ENCODE results near the gene QDPR.

QDPR gene

GRCh38 chr4:17528551-17529165 lies 16.8 kb upstream of the QDPR start:
- no peak for DNase-seq (ENCODE audit: low read depth)

- DNase-seq (ENCODE audit: low read depth), result no peak
Measured at GRCh38 chr4:17526695-17527477, 15.0 kb upstream of the QDPR start.

- DNase-seq (ENCODE audit: low read depth), result no peak
Measured at GRCh38 chr4:17523662-17524061, 11.8 kb upstream of the QDPR start.

GRCh38 chr4:17521595-17521994 lies 9.7 kb upstream of the QDPR start:
- DNase-seq (ENCODE audit: low read depth), result no peak

GRCh38 chr4:17517664-17518063 lies 5.8 kb upstream of the QDPR start:
- no peak for DNase-seq (ENCODE audit: low read depth)

- no peak for DNase-seq (ENCODE audit: low read depth)
Measured at GRCh38 chr4:17516980-17517379, 5.1 kb upstream of the QDPR start.

- no peak for DNase-seq (ENCODE audit: low read depth)
Measured at GRCh38 chr4:17515445-17516407, 3.8 kb upstream of the QDPR start.

- DNase-seq (ENCODE audit: low read depth), result no peak
Measured at GRCh38 chr4:17514865-17515264, 3.0 kb upstream of the QDPR start, which contains the start of gene CLRN2. Gene CLRN2, plus strand, starts transcription at chr4:17515165. Its CDS starts 102 bp downstream, at chr4:17515267.

GRCh38 chr4:17512973-17513665 lies 1.2 kb upstream of the QDPR start:
- DNase-seq (ENCODE audit: low read depth), result no peak

GRCh38 chr4:17511509-17511949 lies 361 bp downstream of the QDPR start:
- DNase-seq (ENCODE audit: low read depth), result peak; percentile 48

- DNase-seq (ENCODE audit: low read depth), result no peak
Measured at GRCh38 chr4:17511051-17511450, 839 bp downstream of the QDPR start.

GRCh38 chr4:17510582-17510981 lies 1.3 kb downstream of the QDPR start:
- no peak for DNase-seq (ENCODE audit: low read depth)

- DNase-seq (ENCODE audit: low read depth), result no peak
Measured at GRCh38 chr4:17504081-17504480, 7.8 kb downstream of the QDPR start.

- DNase-seq (ENCODE audit: low read depth), result no peak
Measured at GRCh38 chr4:17502756-17503155, 9.1 kb downstream of the QDPR start.

- no peak for DNase-seq (ENCODE audit: low read depth)
Measured at GRCh38 chr4:17500574-17500973, 11.3 kb downstream of the QDPR start.

- DNase-seq (ENCODE audit: low read depth), result no peak
Measured at GRCh38 chr4:17497890-17498523, 13.9 kb downstream of the QDPR start.

GRCh38 chr4:17494258-17495190 lies 17.4 kb downstream of the QDPR start:
- DNase-seq (ENCODE audit: low read depth), result peak; percentile 2

- no peak for DNase-seq (ENCODE audit: low read depth)
Measured at GRCh38 chr4:17493619-17494018, 18.3 kb downstream of the QDPR start.

- no peak for DNase-seq (ENCODE audit: low read depth)
Measured at GRCh38 chr4:17492876-17493275, 19.0 kb downstream of the QDPR start.

GRCh38 chr4:17492058-17492741 lies 19.7 kb downstream of the QDPR start:
- no peak for DNase-seq (ENCODE audit: low read depth)

All from activated T-cell treated with anti-CD3 and anti-CD28 coated beads for 48 hours (primary cell).